Liver (tissue), 3 donors: ENCODE results near the gene KRTAP4-3.

Source experiments
- ATF3 ChIP-seq: IDR thresholded peaks from 2 replicates; pipeline ENCODE4 v1.6.1; 2016; ENCODE audit warnings: antibody characterized with exemption
- CTCF ChIP-seq: fragments of 150-350 bp; IDR thresholded peaks from 2 replicates; pipeline ENCODE4 v1.5.1; 2017; ENCODE audit warnings: improper control_type of control experiment, low read depth, low read length; ENCODE audit not compliant: missing input control
- GABPA ChIP-seq, 2 donors: IDR thresholded peaks in 1 of 2; conservative IDR thresholded peaks in 1 of 2; 2 replicates each; pipeline ENCODE4 v1.6.1; 2016; ENCODE audit warnings: antibody characterized with exemption in 2 of 2, mild to moderate bottlenecking in 1 of 2, moderate library complexity in 1 of 2
- MAX ChIP-seq: IDR thresholded peaks from 2 replicates; pipeline ENCODE4 v1.6.1; 2016; ENCODE audit warnings: antibody characterized with exemption
- RAD21 ChIP-seq, 2 donors: IDR thresholded peaks; 2 replicates each; pipeline ENCODE4 v1.6.1; 2016; ENCODE audit warnings: antibody characterized with exemption in 2 of 2, mild to moderate bottlenecking in 2 of 2
- RXRA ChIP-seq, 2 donors: IDR thresholded peaks; 2 replicates each; pipeline ENCODE4 v1.6.1; 2017 to 2018; ENCODE audit warnings: antibody characterized with exemption in 2 of 2, mild to moderate bottlenecking in 1 of 2
- SP1 ChIP-seq: IDR thresholded peaks from 2 replicates; pipeline ENCODE4 v1.6.1; 2018; ENCODE audit warnings: antibody characterized with exemption, mild to moderate bottlenecking
- TAF1 ChIP-seq: conservative IDR thresholded peaks from 2 replicates; pipeline ENCODE4 v1.6.1; 2016; ENCODE audit warnings: antibody characterized with exemption, mild to moderate bottlenecking
- YY1 ChIP-seq: IDR thresholded peaks from 2 replicates; pipeline ENCODE4 v1.6.1; 2016; ENCODE audit warnings: antibody characterized with exemption, mild to moderate bottlenecking
- donor health status: healthy.
- donor health status: healthy.

- TF ChIP-seq ATF3, result no peak
- no peak for TF ChIP-seq CTCF
- TF ChIP-seq RXRA (IDR thresholded peaks at IDR 0.05), result no peak
- TF ChIP-seq RAD21 (IDR thresholded peaks at IDR 0.05), result no peak
- TF ChIP-seq YY1, result no peak
- no peak for TF ChIP-seq MAX
- no peak for TF ChIP-seq GABPA (IDR thresholded peaks at IDR 0.05 in 1 of 2, conservative IDR thresholded peaks at IDR 0.05 in 1 of 2)
- TF ChIP-seq TAF1, result no peak
- no peak for TF ChIP-seq SP1
Measured at GRCh38 chr17:41196068-41196467, 28.0 kb upstream of the KRTAP4-3 start.
